Medulla oblongata (tissue), 1 donor: ENCODE results near the gene LTBP2.

Source experiments
- DNase-seq: peaks from one replicate; pipeline ENCODE4 v3.0.0-alpha.2; 2015; ENCODE audit errors: extremely low spot score

LTBP2 gene

DNA sequence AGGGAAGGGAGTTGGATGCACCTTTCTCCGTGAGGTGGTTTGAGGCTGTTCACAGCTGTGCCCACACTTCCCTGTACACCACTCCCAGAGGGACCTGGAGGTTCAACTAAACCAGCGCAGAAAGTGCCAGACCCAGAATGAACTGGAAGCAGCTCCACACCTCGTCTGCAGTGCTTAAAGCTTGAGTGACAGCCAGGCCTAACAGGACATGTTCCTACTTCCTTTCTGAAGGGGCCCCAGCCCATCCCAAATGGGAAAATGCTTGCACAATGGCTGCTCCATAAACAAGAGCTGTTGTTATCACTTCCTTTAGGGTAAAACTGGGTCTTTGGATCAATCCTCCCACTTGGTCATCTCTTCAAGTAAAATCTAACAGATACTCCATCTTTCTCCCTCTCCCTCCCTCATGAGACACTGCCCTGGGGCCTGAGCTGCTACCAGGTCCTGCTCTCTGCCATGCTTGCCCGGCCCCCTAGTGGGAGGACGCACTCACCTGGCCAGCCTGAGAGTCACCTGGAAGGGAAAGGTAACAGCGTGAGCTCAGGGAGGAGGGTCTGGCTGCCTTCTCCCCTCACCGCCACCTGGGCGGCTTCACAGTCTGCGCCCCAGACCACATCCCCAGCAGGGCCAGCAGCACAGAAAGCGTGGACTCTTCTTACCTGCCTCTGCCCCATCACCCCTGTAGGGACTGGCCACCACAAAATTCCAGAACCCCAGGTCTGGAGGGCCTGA, 85.0 kb downstream of the LTBP2 start:
- DNase-seq: no peak

DNA sequence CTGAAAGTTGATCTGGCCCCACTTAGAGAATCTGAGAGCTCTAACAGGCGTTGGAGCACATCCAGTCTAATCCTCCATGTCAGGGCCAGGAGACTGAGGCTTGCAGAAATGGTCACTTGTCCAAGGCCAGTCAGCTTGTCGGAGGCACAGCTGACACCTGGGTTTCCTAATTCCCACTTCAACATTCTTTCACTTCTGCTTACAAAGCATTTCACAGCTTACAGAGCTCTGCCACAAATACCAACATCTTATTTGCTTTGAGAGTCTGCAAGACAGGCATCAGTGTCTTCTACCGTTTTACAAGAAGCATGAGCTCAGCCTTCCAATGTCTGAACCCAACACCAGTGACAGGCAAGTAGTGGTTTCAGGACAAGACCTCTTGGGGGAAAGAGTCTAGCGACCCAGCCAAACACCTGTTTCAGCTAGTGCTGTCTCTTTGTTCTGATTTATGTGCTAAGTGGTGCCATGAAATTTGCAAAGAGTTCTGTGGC, 86.6 kb downstream of the LTBP2 start:
- no peak for DNase-seq

DNA sequence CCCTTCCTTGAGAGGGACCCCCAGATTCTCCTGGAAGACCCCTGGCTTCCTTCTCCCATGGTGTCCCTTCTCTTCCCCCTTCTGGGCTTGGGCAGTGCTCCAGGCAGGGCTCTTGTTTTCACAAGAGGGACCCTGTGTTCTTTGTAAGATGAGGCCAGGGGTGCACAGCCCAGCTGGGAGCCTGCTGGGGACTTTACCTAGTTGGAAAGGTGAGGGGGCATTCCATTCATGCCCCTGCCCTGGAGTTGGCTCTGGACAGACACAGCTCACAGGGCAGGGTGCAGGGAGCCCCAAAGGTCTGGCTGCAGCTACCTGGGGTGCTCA, 87.3 kb downstream of the LTBP2 start:
- DNase-seq: no peak

DNA sequence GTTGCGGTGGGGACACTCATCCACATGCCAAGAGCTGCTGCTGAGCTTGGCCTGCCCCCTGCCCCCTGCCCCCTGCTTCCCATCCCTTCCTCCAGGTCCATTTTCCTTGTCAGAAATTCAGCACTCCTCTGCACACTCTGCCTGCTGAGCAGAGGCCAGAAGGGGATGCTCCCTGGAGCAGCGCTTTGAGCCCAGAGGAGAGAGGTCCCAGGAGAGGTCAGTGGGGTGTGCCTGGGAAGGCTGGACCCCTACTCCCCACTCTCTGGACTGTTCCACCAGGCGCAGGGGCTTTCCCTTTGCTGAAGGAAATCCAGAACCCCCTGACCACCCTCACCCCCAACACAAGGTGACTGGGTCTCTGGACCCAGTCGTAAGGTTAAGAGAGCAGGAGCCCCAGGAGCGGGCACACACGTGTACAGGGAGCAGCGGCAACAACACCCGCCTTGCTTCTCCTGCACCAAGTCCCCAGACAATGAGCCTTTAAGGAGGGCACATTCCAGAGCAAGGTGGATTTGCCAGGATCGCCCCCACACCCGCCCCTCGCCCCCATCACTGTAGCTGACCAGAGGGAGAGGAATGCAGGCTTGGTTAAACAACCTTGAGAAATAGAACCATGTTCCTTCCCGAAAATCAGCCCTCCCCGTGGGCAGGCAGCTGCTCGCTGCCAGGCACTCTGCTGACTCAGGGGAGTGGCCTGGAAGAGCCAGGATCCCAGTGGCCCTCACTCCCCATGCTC, 87.8 kb downstream of the LTBP2 start:
- DNase-seq: no peak

DNA sequence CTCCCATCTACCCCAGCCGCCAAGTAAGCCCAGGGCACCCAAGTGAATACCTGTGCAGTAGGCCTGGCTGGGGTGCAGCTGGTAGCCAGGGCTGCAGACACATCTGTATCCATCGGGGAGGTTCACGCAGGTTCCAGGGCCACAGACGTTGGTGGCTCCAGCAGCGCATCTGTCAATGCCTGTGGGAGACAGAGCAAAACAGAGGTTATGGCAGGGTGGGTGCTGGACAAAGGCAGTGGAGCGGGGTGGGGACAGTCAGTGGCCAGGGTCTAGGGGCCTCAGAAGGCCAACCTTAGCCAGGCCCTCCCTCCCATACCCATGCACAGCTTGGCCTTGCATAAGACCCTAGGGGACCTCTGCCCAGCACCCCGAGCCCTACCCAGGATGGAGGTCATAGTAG, 89.3 kb downstream of the LTBP2 start:
- no peak for DNase-seq

DNA sequence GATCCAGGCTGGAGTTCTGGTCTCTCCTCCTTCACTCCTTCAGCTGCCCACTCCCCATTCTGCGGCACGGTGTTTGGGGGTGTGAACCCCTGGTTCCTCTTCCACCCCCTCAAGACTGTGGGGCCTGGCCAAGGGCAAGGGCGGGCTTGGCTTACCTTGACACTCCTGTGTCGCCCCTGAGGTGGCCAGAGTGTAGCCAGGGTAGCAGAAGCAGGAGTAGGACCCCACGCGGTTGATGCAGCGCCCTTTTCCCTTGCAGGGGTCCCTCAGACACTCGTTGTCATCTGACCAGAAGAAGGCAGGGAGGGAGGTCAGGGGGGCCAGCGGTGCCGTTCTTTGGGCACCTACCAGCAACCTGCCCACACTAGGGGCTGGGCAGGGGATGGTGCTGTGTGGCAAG, 90.3 kb downstream of the LTBP2 start:
- DNase-seq: no peak

DNA sequence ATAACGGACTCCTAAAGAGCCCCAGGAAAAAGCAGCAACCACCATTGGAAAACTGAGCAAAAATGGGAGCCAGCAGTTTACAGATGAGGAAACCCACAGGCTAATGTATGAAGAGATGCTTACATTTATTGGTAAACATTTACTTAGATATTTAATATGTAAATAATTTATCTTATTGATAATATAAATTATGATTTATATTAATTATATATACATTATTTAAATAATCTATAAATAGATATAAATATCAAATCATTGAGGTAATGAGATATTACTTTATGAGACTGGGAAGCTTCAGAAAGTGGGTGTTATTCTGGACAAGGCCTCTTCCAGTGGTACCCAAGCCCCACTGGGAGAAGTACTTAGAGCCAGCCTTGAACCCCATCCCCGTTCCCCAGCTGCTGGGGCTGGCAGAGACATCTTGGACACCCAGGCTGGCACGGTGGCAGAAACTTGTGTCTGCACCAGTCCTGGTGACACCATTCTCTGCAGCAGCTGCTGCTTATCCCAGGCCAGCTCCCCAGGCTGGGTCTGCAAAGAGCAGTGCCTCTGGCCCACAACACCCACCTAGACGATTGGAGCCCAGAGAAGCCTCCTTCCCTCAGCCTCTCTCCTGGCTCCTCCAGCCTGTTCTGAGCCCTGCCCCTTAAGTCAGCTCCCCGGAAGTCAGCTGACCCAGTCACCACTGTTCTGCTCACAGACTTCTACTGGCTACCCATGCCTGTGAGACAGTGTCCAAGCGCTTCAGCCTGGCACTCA, 92.5 kb downstream of the LTBP2 start:
- DNase-seq: no peak

DNA sequence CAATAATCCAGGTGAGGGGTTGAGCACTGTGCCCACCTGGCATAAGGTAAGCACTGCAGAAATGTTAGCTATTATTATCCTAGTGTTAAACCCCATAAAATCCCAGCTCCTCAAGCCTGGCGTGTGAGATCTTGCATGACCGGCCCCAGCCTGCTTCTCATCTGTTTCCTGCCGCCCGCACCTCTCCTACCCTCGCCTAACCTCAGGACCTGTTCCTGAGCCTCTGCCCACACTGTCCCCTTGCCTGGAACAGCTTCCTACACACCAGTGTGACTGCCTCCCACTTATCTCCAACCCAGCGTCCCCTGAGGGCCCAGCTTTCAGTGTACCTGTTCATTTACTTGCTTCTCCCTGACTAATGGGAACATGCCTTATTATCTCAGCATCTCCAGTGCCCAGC, 93.8 kb downstream of the LTBP2 start:
- no peak for DNase-seq

DNA sequence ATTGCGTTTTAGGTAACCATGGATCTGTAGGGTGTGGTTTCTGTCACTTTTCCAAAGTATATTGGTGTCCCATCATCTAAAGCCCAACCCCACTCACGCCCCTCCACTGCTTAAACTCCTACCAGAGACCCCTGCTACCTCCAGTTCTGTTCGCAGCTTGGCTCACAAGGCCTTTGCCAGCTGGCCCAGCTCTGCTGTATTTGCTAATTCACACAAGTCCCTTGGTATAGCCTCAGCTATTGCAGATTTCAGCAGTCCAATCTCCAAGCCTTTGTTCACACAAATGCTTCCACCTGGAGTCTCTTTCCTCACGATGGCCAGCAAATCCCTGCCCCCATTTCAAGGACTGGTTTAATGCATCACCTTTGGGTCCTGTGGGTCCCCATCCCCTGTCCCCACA, 94.3 kb downstream of the LTBP2 start:
- DNase-seq: no peak

DNA sequence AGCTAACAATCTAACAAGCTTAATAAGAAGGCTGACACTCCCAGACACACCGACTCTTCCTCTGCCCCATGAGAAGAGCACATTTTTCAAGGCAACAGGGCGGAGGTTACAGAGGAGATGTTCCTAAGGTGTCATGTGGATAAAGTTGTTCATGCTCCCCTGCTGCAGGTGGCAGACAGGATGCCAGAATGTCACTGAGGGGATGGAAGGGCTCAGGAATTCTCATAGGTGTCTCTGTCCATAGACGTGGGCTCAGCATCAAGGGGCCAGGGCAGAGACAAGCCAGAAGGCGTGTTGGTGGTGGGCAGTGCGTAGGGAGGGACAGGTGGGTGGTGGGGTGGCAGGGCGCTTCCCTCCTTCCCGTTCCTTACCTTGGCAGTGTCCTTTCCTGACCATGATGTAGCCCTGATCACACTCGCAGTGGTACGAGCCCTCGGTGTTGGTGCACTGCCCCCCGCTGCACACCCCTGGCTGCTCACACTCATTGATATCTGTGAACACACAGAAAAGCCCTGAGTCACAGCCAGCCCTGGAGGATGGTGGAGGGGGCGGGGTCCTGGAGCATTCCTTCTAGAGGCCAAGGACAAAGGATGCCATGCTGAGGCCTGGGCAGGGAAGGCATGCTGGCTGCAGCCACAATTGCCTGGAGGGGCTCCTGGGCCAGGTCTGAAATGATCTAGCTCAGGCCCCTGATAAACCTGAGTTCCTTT, 95.4 kb downstream of the LTBP2 start:
- no peak for DNase-seq

DNA sequence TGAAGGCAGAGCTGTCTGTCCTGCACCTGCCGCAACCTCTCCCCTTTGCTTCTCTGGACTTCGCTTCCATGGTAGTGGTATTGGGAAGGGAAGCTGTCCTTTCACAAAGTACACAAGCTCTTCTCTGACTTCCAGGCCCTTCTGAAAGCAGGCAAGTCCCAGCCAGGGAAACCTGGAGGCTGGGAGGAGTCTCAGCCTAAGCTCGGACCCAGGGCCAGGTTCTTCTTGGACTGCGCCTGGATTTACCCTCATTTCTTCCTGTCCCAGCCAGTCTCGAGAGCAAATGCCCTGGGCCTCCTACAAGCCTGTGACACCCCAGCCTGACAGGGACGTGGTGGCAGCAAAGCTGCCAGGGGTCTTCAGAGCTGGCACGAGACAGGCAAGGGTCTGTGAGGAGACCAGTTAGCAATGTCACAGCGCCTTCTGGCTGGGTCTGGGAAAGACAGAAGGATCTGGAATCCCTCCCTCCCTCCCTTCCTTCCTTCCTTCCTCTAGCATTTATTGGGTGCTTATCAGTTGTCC, 96.1 kb downstream of the LTBP2 start:
- no peak for DNase-seq

DNA sequence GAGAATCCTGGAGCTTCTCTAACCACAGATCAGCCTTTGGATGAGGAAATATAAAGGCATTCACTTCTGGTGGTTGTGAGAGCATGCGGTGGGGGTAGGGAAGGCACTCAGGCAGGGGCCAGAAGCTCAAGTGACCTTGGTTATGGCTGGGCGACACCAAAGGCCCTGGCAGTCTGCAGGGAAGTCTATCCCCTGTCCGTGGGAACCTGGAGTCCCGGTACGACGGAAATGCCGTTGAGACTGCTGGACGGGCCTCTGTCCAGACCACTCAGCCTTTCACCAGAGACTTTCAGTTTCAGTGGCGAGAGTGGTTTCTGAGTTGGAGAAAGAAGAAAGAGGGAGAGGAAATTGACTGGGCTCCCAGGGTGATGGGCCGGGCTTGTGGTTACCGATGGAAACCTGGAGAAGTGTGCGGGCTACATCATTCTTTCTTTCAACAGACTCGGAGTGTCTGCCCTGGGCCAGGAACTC, 97.5 kb downstream of the LTBP2 start:
- DNase-seq: peak; percentile 66

DNA sequence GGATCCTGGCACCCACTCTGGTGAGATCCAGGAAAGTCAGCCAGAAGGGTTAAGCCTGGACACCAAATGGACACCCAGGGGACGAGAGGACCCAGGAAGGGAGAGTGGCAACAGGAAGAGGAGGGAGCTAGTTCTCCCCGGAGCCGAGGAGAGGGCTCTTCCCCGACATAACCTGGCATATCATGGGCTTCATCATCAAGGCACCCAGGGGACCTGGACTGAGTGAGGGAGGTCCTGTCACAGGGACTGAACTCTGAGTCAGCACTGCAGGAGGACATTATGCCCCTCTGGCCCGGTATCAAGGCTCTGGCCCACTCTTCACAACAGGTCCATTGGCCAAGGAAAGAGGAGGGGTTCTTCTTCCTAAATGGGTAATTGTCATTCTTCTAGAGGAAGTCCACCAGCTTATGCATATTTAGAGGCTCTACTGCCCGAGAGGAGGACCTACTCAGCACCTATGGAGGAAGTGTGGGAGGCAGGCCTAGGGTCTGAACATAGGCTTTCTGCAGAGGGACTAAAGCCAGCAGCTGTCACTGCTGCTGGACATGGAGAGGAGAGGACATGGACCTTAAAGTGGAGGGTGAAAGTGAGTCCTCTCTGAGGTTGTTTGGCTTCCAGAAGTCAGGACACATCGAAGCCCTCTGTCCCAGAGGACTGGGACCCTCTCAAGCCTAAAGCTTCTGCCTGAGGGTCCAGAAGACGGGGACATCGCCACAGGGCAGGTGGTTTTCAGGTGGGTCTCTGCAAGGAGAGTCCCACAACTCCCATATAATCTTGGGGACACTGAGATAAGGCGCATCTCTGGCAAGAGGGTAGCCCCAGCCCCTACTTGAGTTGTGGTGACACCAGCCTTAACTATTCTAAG, 99.8 kb downstream of the LTBP2 start:
- no peak for DNase-seq

DNA sequence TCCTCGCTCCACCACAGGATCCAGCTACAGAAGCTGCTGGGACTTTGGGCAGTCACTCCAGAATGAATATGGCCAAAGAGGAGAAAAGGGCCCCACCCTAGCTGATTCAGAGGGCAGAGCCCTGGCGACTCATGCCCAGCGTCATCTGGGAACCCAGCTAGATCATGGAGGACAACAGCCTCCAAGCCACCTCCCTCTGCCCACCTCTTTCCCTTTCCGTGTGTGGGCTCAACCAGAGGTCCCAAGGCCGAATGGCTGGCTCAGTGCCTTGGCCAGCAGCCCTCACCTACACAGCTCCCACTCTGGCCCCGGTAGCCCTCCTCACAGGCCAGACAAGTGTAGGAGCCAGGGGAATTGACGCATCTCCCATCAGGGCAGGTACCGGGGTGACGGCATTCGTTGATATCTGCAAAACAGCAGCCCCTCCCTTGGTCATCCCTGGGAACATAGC, 101.1 kb downstream of the LTBP2 start:
- no peak for DNase-seq

DNA sequence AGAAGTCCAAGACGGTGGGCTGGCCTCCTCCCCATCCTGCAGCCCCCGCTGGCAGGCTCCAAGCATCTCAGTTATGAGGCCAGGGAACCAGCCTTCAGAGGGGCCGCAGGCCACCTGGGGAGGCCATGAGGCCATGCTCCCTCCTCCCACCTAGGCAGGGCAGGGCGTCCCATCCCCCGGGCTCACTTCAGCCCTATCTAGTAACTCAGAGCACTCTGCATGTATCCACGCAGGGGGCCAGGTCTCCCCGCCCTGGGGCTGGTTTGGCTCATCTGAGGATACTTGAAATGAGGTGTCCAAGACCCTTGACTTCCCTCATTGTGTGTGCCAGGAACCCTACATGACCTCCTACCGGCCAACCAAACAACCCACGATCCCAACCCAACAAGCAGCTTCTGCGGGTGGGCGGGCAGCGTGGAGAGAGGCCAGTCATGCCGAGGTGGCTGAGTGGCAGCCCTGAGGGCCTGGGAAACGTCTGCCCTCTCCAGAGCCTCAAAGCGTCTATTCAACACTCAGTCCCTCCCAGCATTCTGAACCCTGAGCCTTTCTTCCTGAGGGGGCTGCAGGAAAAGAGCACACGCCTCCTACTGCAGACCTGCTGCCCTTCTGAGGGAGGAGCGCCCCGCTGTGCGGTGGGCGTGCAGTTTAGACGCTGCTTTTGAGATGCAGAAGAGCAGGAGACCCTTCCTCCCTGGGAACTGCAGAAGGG, 101.7 kb downstream of the LTBP2 start:
- DNase-seq: no peak

DNA sequence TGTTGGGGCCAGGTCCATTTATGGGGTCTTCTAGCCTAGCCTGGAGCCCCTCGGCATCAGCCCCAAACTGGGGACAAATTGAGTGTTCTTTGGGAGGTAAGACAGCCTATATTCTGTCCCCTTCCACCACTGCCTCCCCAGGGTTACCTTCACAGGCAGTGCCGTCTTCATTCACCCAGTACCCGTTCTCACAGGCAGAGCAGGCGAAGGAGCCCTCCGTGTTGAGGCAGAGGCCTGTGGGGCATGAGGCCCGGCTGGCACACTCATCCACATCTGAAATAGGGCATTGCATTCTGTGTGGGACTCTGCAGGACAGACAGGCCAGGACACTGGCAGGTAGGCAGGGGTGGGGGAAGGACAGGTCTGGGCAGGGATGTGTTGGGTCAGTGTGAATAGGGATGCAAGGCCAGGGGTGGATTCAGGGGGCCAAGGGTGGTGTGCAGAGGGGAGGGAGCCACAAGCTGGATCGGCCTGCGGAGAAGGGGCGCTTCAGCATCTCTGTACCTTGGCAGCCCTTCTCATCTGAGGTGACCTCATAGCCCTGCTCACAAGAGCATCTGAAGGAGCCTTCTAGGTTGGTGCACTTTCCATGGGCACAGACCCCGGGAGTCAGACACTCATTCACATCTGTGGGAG, 102.3 kb downstream of the LTBP2 start:
- no peak for DNase-seq

DNA sequence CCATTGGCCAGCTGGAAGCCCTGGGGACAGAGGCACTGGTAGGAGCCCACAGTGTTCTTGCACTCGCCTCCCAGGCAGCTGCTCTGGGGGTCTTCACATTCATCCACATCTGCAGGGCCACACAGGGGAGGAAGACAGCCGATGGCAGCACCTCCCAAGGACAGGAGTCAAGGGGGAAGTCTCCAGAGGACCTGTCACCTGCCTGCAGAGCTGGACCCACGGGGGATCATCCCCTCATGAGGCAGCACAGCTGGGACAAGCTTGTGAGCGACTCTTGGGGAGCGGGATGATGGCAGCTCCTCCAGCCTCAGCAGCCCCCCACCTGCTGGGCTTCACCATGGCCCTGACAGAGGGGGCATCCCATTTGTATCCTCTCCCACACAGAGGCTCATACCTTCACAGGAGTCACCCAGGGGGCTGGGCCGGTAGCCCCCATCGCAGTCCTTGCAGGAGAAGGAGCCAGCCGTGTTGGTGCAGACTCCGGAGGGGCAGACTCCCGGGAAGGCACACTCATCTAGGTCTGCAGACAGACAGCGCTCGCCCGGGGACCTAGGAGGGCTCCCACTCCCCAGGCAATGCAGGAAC, 103.1 kb downstream of the LTBP2 start:
- DNase-seq: no peak

DNA sequence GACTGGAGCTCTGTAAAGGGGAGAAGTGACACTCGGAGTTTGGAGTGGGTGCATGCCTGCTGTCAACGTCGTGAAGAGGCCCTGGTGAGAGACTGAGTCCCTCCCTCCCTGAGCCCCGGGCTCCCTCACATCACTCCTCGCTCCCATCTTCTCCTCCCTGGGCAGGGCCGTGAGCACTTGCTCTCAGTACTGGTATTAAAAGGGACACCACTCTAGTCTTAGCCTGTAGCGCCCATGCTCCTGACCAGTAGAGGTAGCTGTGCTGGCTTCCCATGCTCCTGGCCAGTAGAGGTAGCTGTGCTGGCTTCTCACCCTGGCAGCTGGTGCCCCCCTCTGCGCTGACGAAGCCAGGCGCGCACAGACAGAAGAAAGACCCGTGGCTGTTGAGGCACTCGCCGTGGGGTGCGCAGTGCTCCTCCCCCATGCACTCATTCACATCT, 103.7 kb downstream of the LTBP2 start:
- no peak for DNase-seq

DNA sequence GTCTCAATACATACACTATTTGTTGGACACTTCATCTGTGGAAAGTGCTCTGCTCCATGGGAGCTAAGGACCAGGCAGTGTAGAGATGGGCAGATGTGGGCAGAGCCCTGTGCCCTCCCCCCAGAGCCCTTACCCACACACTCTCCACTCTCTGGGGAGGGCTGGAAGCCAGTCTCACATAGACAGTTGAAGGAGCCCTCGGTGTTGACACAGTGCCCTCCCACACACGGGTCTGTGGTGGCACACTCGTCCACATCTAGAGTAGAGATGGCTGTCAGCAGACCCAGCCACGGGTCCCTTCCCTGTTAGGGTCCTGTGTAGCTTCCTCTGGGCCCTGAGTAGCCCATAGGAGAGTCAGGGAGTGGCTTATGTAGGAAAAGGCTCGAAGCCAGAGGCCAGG, 104.2 kb downstream of the LTBP2 start:
- no peak for DNase-seq
